ENCODE data around the gene PANX2. TPM values are rescaled to one million over a fixed set of nuclear protein-coding genes. Genes with fewer than 3 reads are reported as not detected.

PANX2 gene
- total RNA-seq, 1 experiment from 2014 or later = 2.6 TPM

GRCh38 chr22:50228366-50228765 lies 57.8 kb downstream of the PANX2 start:
- no peak for TF ChIP-seq CTCF (IDR thresholded peaks at IDR 0.05; ENCODE audit: insufficient read depth in 1 of 2, low read depth in 1 of 2, low read length in 1 of 2, severe bottlenecking in 1 of 2, unreplicated experiment in 1 of 2)
- peaks cover 20% of the 10 kb centered on the region for H3K36me3 Mint-ChIP-seq (ENCODE audit: insufficient read depth, unreplicated experiment)
- CTCF ChIA-PET = no interaction called here
- no peaks in the 10 kb centered on the region for H3K4me1 Mint-ChIP-seq (ENCODE audit: low read depth, unreplicated experiment)
- no peaks in the 10 kb centered on the region for H3K27me3 Mint-ChIP-seq (ENCODE audit: insufficient read depth, unreplicated experiment)
- POLR2A ChIA-PET = no interaction called here
- no peaks in the 10 kb centered on the region for H3K9me3 Mint-ChIP-seq (ENCODE audit: unreplicated experiment)
- H3K4me3 Mint-ChIP-seq (ENCODE audit: unreplicated experiment) = no peak overlapping the region
- no peaks in the 10 kb centered on the region for H3K4me1 ChIP-seq
- H3K27me3 ChIP-seq (replicated peaks; ENCODE audit: control insufficient read depth, insufficient read depth, low read length) = no peaks in the 10 kb centered on the region
- H3K36me3 ChIP-seq (ENCODE audit: control insufficient read depth, insufficient read depth, low read length) = no peaks in the 10 kb centered on the region
- intact Hi-C loops (cut with micrococcal nuclease; ENCODE audit: unreplicated experiment) = no loop called here
- H3K27ac Mint-ChIP-seq (ENCODE audit: unreplicated experiment) = no peak overlapping the region
- no TSS peak for BruUV-seq (replicated peaks)
- no peaks in the 10 kb centered on the region for H3K9me3 ChIP-seq
- DNase-seq = no peak
- no peak overlapping the region for H3K4me3 ChIP-seq (ENCODE audit: low read depth, low read length)

- TF ChIP-seq CTCF (IDR thresholded peaks at IDR 0.05; ENCODE audit: insufficient read depth in 1 of 2, low read depth in 1 of 2, low read length in 1 of 2, severe bottlenecking in 1 of 2, unreplicated experiment in 1 of 2) = no peak
- ChIA-PET CTCF (no interaction called here), POLR2A (no interaction called here)
- no peaks in the 10 kb centered on the region for H3K27me3 ChIP-seq (replicated peaks; ENCODE audit: control insufficient read depth, insufficient read depth, low read length)
- BruUV-seq (replicated peaks) = no TSS peak
- Mint-ChIP-seq H3K27me3 (ENCODE audit: insufficient read depth, unreplicated experiment) (no peaks in the 10 kb centered on the region), H3K36me3 (ENCODE audit: insufficient read depth, unreplicated experiment) (peaks cover 17% of the 10 kb centered on the region), H3K4me3 (ENCODE audit: unreplicated experiment) (no peak overlapping the region), H3K4me1 (ENCODE audit: low read depth, unreplicated experiment) (no peaks in the 10 kb centered on the region), H3K9me3 (ENCODE audit: unreplicated experiment) (no peaks in the 10 kb centered on the region), H3K27ac (ENCODE audit: unreplicated experiment) (no peak overlapping the region)
- no peak overlapping the region for H3K4me3 ChIP-seq (ENCODE audit: low read depth, low read length)
- H3K36me3 ChIP-seq (ENCODE audit: control insufficient read depth, insufficient read depth, low read length) = no peaks in the 10 kb centered on the region
- intact Hi-C loops (cut with micrococcal nuclease; ENCODE audit: unreplicated experiment) = no loop called here
- no peaks in the 10 kb centered on the region for H3K9me3 ChIP-seq
- no peak for DNase-seq
- H3K4me1 ChIP-seq = no peaks in the 10 kb centered on the region
These were observed 58.8 kb downstream of the PANX2 start for GRCh38 chr22:50229370-50229769.

Other genes with a start within 250 kb of the PANX2 start
- gene PIM3, start 210.0 kb upstream of the PANX2 start, total RNA-seq (2022) = 39.6 and 41.1 TPM in 2 replicates
- gene IL17REL, start 158.0 kb upstream of the PANX2 start, total RNA-seq (2022) = not detected in 2 replicates
- not detected in 2 replicates for gene TTLL8, start 112.4 kb upstream of the PANX2 start, total RNA-seq (2022)
- gene MLC1, start 85.3 kb upstream of the PANX2 start, total RNA-seq (2022) = 0.14 TPM in 1 of 2 replicates, not detected in the other
- gene MOV10L1, start 80.7 kb upstream of the PANX2 start, total RNA-seq (2022) = 0.30 TPM in 1 of 2 replicates, not detected in the other
- gene TRABD, start 15.2 kb downstream of the PANX2 start, total RNA-seq (2022) = 33.5 and 35.0 TPM in 2 replicates
- 29.3 and 29.5 TPM in 2 replicates for gene SELENOO, start 30.3 kb downstream of the PANX2 start, total RNA-seq (2022)
- 29.3 and 34.2 TPM in 2 replicates for gene TUBGCP6, start 74.3 kb downstream of the PANX2 start, total RNA-seq (2022)
- gene HDAC10, start 80.5 kb downstream of the PANX2 start, total RNA-seq (2022) = 61.3 and 63.5 TPM in 2 replicates
- gene MAPK12, start 91.0 kb downstream of the PANX2 start, total RNA-seq (2022) = 35.6 and 37.4 TPM in 2 replicates
- 1.3 and 1.4 TPM in 2 replicates for gene MAPK11, start 99.6 kb downstream of the PANX2 start, total RNA-seq (2022)
- 260 and 262 TPM in 2 replicates for gene PLXNB2, start 136.9 kb downstream of the PANX2 start, total RNA-seq (2022)
- gene DENND6B, start 156.3 kb downstream of the PANX2 start, total RNA-seq (2022) = 3.4 and 5.5 TPM in 2 replicates
- 55.5 and 60.7 TPM in 2 replicates for gene PPP6R2, start 172.6 kb downstream of the PANX2 start, total RNA-seq (2022)

All from Caco-2 (cell line).